ENCODE data around the gene RBP5.
"Not testable (repeated sequence)": the region's sequence is repeated elsewhere in the genome, so short reads cannot be mapped to it uniquely, and the experiment has no call there.

Gene RBP5

GRCh38 chr12:7108003-7108795, 20.5 kb downstream of the RBP5 start:
- H3K36me3 Mint-ChIP-seq (ENCODE audit: low read depth), result peaks cover 22% of the 10 kb centered on the region
- H3K4me1 Mint-ChIP-seq (ENCODE audit: low read depth), result peaks cover 38% of the 10 kb centered on the region
- peak overlapping the region; percentile 93 for H3K4me3 Mint-ChIP-seq
- H3K27ac Mint-ChIP-seq, result peak overlapping the region; percentile 92
- H3K27me3 Mint-ChIP-seq (ENCODE audit: low read depth), result no peaks in the 10 kb centered on the region
- peaks cover 13% of the 10 kb centered on the region for H3K9me3 Mint-ChIP-seq

DNA sequence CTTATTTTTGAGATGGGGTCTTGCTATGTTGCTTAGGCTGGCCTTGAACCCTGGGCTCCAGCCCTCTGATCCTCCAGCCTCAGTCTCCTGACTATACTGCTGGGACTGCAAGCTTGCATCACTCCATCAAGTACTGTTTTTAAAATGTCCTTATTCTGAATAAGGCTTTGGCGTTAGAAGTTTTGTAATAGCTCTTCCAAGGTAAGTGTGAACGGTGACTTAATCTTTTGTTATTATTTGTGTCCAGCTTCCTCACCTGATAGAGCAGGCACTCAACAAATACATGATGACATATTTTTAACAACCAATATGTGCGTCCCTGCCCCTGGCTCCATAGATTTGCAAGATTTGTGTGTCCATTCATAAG, 21.1 kb downstream of the RBP5 start:
- no peaks in the 10 kb centered on the region for H3K27me3 Mint-ChIP-seq (ENCODE audit: low read depth)
- peak overlapping the region; percentile 93 for H3K4me3 Mint-ChIP-seq
- H3K27ac Mint-ChIP-seq, result peak overlapping the region; percentile 92
- peaks cover 13% of the 10 kb centered on the region for H3K9me3 Mint-ChIP-seq
- H3K36me3 Mint-ChIP-seq (ENCODE audit: low read depth), result peaks cover 25% of the 10 kb centered on the region
- H3K4me1 Mint-ChIP-seq (ENCODE audit: low read depth), result peaks cover 37% of the 10 kb centered on the region

GRCh38 chr12:7107181-7107580, 21.5 kb downstream of the RBP5 start:
- not testable (repeated sequence) for H3K27me3 Mint-ChIP-seq (ENCODE audit: low read depth); H3K4me3 Mint-ChIP-seq; H3K27ac Mint-ChIP-seq
- peaks cover 13% of the 10 kb centered on the region for H3K9me3 Mint-ChIP-seq
- H3K4me1 Mint-ChIP-seq (ENCODE audit: low read depth), result peaks cover 39% of the 10 kb centered on the region
- peaks cover 27% of the 10 kb centered on the region for H3K36me3 Mint-ChIP-seq (ENCODE audit: low read depth)

GRCh38 chr12:7106082-7106481, 22.6 kb downstream of the RBP5 start:
- H3K27ac Mint-ChIP-seq, result peak overlapping the region; percentile 23
- H3K4me1 Mint-ChIP-seq (ENCODE audit: low read depth), result peaks cover 35% of the 10 kb centered on the region
- peaks cover 27% of the 10 kb centered on the region for H3K36me3 Mint-ChIP-seq (ENCODE audit: low read depth)
- H3K9me3 Mint-ChIP-seq, result peaks cover 13% of the 10 kb centered on the region
- H3K27me3 Mint-ChIP-seq (ENCODE audit: low read depth), result no peaks in the 10 kb centered on the region
- peak overlapping the region; percentile 9 for H3K4me3 Mint-ChIP-seq

- Mint-ChIP-seq H3K36me3 (ENCODE audit: low read depth) (peaks cover 32% of the 10 kb centered on the region), H3K27me3 (ENCODE audit: low read depth) (no peaks in the 10 kb centered on the region), H3K4me1 (ENCODE audit: low read depth) (peaks cover 19% of the 10 kb centered on the region), H3K4me3 (no peak overlapping the region), H3K27ac (no peak overlapping the region), H3K9me3 (peaks cover 13% of the 10 kb centered on the region)
Measured at GRCh38 chr12:7103837-7104584, 24.7 kb downstream of the RBP5 start.

- no peaks in the 10 kb centered on the region for H3K27me3 Mint-ChIP-seq (ENCODE audit: low read depth)
- H3K4me1 Mint-ChIP-seq (ENCODE audit: low read depth), result peaks cover 13% of the 10 kb centered on the region
- no peak overlapping the region for H3K27ac Mint-ChIP-seq
- peaks cover 13% of the 10 kb centered on the region for H3K9me3 Mint-ChIP-seq
- no peak overlapping the region for H3K4me3 Mint-ChIP-seq
- peaks cover 39% of the 10 kb centered on the region for H3K36me3 Mint-ChIP-seq (ENCODE audit: low read depth)
Measured at GRCh38 chr12:7102582-7102981, 26.1 kb downstream of the RBP5 start.

GRCh38 chr12:7101694-7102131, 27.0 kb downstream of the RBP5 start:
- no peak overlapping the region for H3K27ac Mint-ChIP-seq
- H3K36me3 Mint-ChIP-seq (ENCODE audit: low read depth), result peaks cover 39% of the 10 kb centered on the region
- H3K4me3 Mint-ChIP-seq, result no peak overlapping the region
- peaks cover 13% of the 10 kb centered on the region for H3K9me3 Mint-ChIP-seq
- peaks cover 12% of the 10 kb centered on the region for H3K4me1 Mint-ChIP-seq (ENCODE audit: low read depth)
- H3K27me3 Mint-ChIP-seq (ENCODE audit: low read depth), result no peaks in the 10 kb centered on the region

GRCh38 chr12:7101047-7101693, 27.5 kb downstream of the RBP5 start:
- no peak overlapping the region for H3K27ac Mint-ChIP-seq
- peaks cover 34% of the 10 kb centered on the region for H3K36me3 Mint-ChIP-seq (ENCODE audit: low read depth)
- H3K27me3 Mint-ChIP-seq (ENCODE audit: low read depth), result no peaks in the 10 kb centered on the region
- peaks cover 8% of the 10 kb centered on the region for H3K4me1 Mint-ChIP-seq (ENCODE audit: low read depth)
- H3K4me3 Mint-ChIP-seq, result no peak overlapping the region
- peaks cover 7% of the 10 kb centered on the region for H3K9me3 Mint-ChIP-seq

DNA sequence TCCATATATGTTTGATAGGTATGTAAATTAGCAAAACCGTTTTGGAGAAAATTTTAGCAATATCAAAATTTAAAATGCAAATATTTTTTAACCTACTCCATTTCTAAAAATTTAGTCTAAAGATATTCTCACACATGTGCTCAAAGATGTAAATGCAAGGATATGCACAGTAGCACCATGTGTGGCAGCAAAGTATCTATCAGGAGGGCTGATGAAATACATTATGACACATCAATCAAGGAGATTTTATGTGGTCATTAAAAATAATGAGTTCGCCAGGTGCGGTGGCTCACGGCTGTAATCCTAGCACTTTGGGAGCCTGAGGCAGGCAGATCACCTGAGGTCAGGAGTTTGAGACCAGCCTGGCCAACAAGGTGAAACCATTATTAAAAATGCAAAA, 28.4 kb downstream of the RBP5 start:
- no peak overlapping the region for H3K4me3 Mint-ChIP-seq
- H3K36me3 Mint-ChIP-seq (ENCODE audit: low read depth), result peaks cover 26% of the 10 kb centered on the region
- H3K27me3 Mint-ChIP-seq (ENCODE audit: low read depth), result no peaks in the 10 kb centered on the region
- peaks cover 5% of the 10 kb centered on the region for H3K4me1 Mint-ChIP-seq (ENCODE audit: low read depth)
- no peaks in the 10 kb centered on the region for H3K9me3 Mint-ChIP-seq
- H3K27ac Mint-ChIP-seq, result no peak overlapping the region

- no peaks in the 10 kb centered on the region for H3K27me3 Mint-ChIP-seq (ENCODE audit: low read depth)
- H3K27ac Mint-ChIP-seq, result no peak overlapping the region
- peaks cover 5% of the 10 kb centered on the region for H3K4me1 Mint-ChIP-seq (ENCODE audit: low read depth)
- peaks cover 26% of the 10 kb centered on the region for H3K36me3 Mint-ChIP-seq (ENCODE audit: low read depth)
- no peaks in the 10 kb centered on the region for H3K9me3 Mint-ChIP-seq
- H3K4me3 Mint-ChIP-seq, result no peak overlapping the region
Measured at GRCh38 chr12:7099290-7099996, 29.2 kb downstream of the RBP5 start.

DNA sequence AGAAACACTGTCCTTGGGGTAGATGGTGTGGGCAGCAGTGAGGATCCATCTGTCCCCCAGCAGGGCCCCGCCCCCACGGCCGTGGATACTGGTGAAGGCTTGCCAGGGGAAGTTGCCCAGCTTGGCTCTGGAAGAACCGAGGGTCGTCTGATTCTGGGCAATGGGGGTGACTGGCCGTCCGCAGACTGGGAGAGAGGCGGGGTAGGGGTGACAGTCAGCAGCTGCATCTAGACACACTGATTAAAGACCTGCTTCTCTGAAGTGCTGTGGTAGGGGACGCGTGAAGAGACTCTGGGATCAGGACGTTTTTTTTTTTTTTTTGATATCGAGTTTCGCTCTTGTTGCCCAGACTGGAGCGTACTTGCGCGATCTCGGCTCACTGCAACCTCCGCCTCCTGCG, 31.7 kb downstream of the RBP5 start:
- H3K9me3 Mint-ChIP-seq, result no peaks in the 10 kb centered on the region
- H3K27me3 Mint-ChIP-seq (ENCODE audit: low read depth), result no peaks in the 10 kb centered on the region
- peaks cover 13% of the 10 kb centered on the region for H3K36me3 Mint-ChIP-seq (ENCODE audit: low read depth)
- H3K4me3 Mint-ChIP-seq, result no peak overlapping the region
- no peak overlapping the region for H3K27ac Mint-ChIP-seq
- peaks cover 7% of the 10 kb centered on the region for H3K4me1 Mint-ChIP-seq (ENCODE audit: low read depth)

- H3K27me3 Mint-ChIP-seq (ENCODE audit: low read depth), result no peaks in the 10 kb centered on the region
- H3K36me3 Mint-ChIP-seq (ENCODE audit: low read depth), result peaks cover 13% of the 10 kb centered on the region
- H3K27ac Mint-ChIP-seq, result no peak overlapping the region
- H3K9me3 Mint-ChIP-seq, result no peaks in the 10 kb centered on the region
- H3K4me1 Mint-ChIP-seq (ENCODE audit: low read depth), result peaks cover 8% of the 10 kb centered on the region
- no peak overlapping the region for H3K4me3 Mint-ChIP-seq
Measured at GRCh38 chr12:7096006-7096932, 32.4 kb downstream of the RBP5 start.

DNA sequence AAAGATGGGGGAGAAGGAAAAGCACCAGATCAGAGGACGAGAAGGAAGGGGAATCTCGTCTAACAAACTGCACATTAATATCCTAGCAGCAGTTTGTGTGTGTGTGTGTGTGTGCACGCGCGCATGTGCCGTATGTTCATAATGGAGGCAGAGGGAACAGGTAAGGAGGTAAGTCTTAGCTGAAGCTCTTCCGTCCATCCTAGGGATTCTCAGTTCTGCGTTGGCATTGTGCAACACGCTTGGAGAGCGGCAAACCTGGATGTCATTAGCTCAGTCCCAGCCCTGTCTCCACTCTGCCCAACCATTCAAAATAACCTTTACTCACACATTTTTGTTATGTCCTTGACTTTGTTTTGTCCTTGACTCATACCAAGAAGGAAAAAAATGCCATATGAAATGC, 34.8 kb downstream of the RBP5 start:
- no peak overlapping the region for H3K4me3 Mint-ChIP-seq
- no peaks in the 10 kb centered on the region for H3K27me3 Mint-ChIP-seq (ENCODE audit: low read depth)
- H3K4me1 Mint-ChIP-seq (ENCODE audit: low read depth), result peaks cover 6% of the 10 kb centered on the region
- H3K27ac Mint-ChIP-seq, result no peak overlapping the region
- H3K9me3 Mint-ChIP-seq, result no peaks in the 10 kb centered on the region
- H3K36me3 Mint-ChIP-seq (ENCODE audit: low read depth), result peaks cover 9% of the 10 kb centered on the region
